Endothelial cell of umbilical vein (primary cell): Measurements from ENCODE around the gene GUCA2B. TPM values are rescaled to one million over a fixed set of nuclear protein-coding genes. Genes with fewer than 3 reads are reported as not detected.

Experiments
- BruUV-seq: library from RNA; stranded (reverse); fragments of 400-500 nt; replicated peaks from 2 replicates; lab custom pipeline; 2021; lab: Mats Ljungman, UMichigan
- CTCF ChIA-PET: fragments of 300-600, 350-600 bp; sonication (Branson Sonifier 250); formaldehyde crosslinking; loops from one replicate; lab custom pipeline; 2021; ENCODE audit warnings: antibody characterized with exemption, inconsistent platforms; lab: Charles Lee
- POLR2A ChIA-PET: fragments of 300-600, 350-600 bp; sonication (Branson Sonifier 250); formaldehyde crosslinking; loops from one replicate; lab custom pipeline; 2021; ENCODE audit warnings: antibody characterized with exemption, inconsistent platforms; lab: Charles Lee
- DNase-seq: peaks from one replicate; pipeline ENCODE4 v3.0.0-alpha.2; 2011; ENCODE audit warnings: low read depth, low spot score
- FAIRE-seq: peaks from 2 replicates; lab custom pipeline; 2011; peaks lifted over from hg19 to GRCh38; lab: Jason Lieb, UNC
- H2AFZ ChIP-seq: 2 replicates; pipeline ENCODE4 v1.6.0; 2012; ENCODE audit warnings: low read depth, low read length, control low read depth, inconsistent platforms
- H3K27ac ChIP-seq: 2 replicates; pipeline ENCODE4 v1.5.1; 2011; ENCODE audit warnings: low read depth, mild to moderate bottlenecking, control low read depth, low read length, moderate library complexity; ENCODE audit not compliant: insufficient read depth
- H3K27me3 ChIP-seq, 2 experiments: 2 replicates each; pipeline versions ENCODE4 v1.6.0 to v1.6.1; 2011; ENCODE audit warnings: low read length in 2 of 2, mixed read lengths in 1 of 2; ENCODE audit not compliant: control insufficient read depth in 2 of 2, insufficient read depth in 2 of 2
- H3K36me3 ChIP-seq, 2 experiments: 2 replicates in 1 of 2; 3 replicates in 1 of 2; pipeline ENCODE4 v1.5.1; 2011; ENCODE audit warnings: low read length in 2 of 2, mild to moderate bottlenecking in 1 of 2, moderate library complexity in 1 of 2; ENCODE audit not compliant: control insufficient read depth in 2 of 2, insufficient read depth in 2 of 2; ENCODE audit errors: extremely low read depth in 1 of 2
- H3K4me1 ChIP-seq: 3 replicates; pipeline ENCODE4 v1.5.1; 2011; ENCODE audit warnings: mild to moderate bottlenecking, low read length; ENCODE audit not compliant: control insufficient read depth, insufficient read depth; ENCODE audit errors: extremely low read depth
- H3K4me2 ChIP-seq: 2 replicates; pipeline ENCODE4 v1.6.1; 2011; ENCODE audit warnings: low read length, control low read depth, mixed read lengths; ENCODE audit not compliant: insufficient read depth
- H3K4me3 ChIP-seq, 3 experiments: fragments of 200-600 bp in 1 of 3; sonication (generic), shearing (Covaris generic) in 1 of 3; replicated peaks in 1 of 3; 2 replicates each; pipeline ENCODE4 v1.5.1; 2011 to 2016; ENCODE audit warnings: control low read depth in 3 of 3, low read length in 3 of 3, mild to moderate bottlenecking in 2 of 3, inconsistent platforms in 1 of 3, low read depth in 1 of 3, moderate library complexity in 1 of 3; ENCODE audit not compliant: insufficient read depth in 1 of 3
- H3K79me2 ChIP-seq: 2 replicates; pipeline ENCODE4 v1.6.0; 2012; ENCODE audit warnings: low read length, inconsistent platforms; ENCODE audit not compliant: control insufficient read depth, insufficient read depth
- H3K9ac ChIP-seq: replicated peaks from 2 replicates; pipeline ENCODE3; 2011; ENCODE audit warnings: low read length, control low read depth; ENCODE audit not compliant: insufficient read depth; ENCODE audit errors: extremely low read depth
- H3K9me1 ChIP-seq: replicated peaks from 3 replicates; pipeline ENCODE4 v1.6.0; 2011; ENCODE audit warnings: mild to moderate bottlenecking, low read length; ENCODE audit not compliant: control insufficient read depth, insufficient read depth; ENCODE audit errors: extremely low read depth
- H3K9me3 ChIP-seq: replicated peaks from 2 replicates; pipeline ENCODE4 v1.5.1; 2012; ENCODE audit warnings: low read length, inconsistent platforms; ENCODE audit not compliant: control insufficient read depth, insufficient read depth
- H4K20me1 ChIP-seq: replicated peaks from 2 replicates; pipeline ENCODE3; 2011; ENCODE audit warnings: mild to moderate bottlenecking, low read length; ENCODE audit not compliant: control insufficient read depth, insufficient read depth; ENCODE audit errors: extremely low read depth
- EZH2 ChIP-seq: IDR thresholded peaks from 2 replicates; pipeline ENCODE4 v1.6.1; 2012; ENCODE audit warnings: borderline replicate concordance, low read depth, mild to moderate bottlenecking, moderate library complexity, low read length, inconsistent platforms; ENCODE audit not compliant: severe bottlenecking
- FOS ChIP-seq: IDR thresholded peaks from 2 replicates; pipeline ENCODE4 v1.6.1; 2011; ENCODE audit warnings: mild to moderate bottlenecking, low read length, moderate library complexity, borderline replicate concordance; ENCODE audit not compliant: insufficient read depth
- GATA2 ChIP-seq: IDR thresholded peaks from 2 replicates; pipeline ENCODE4 v1.7.0; 2011; ENCODE audit warnings: low read depth, mild to moderate bottlenecking, moderate library complexity, mixed read lengths, low read length; ENCODE audit not compliant: insufficient read length, insufficient read depth
- JUN ChIP-seq: IDR thresholded peaks from 2 replicates; pipeline ENCODE4 v1.6.1; 2011; ENCODE audit warnings: borderline replicate concordance, low read depth; ENCODE audit not compliant: insufficient read length, insufficient read depth
- MYC ChIP-seq: IDR thresholded peaks from one replicate; pipeline ENCODE4 v1.6.1; 2011; ENCODE audit warnings: mild to moderate bottlenecking, low read depth, low read length
- POLR2A ChIP-seq: IDR thresholded peaks from 2 replicates; pipeline ENCODE4 v1.6.1; 2012; ENCODE audit warnings: low read depth, mild to moderate bottlenecking, control low read depth, low read length
- POLR2AphosphoS5 ChIP-seq: IDR thresholded peaks from 2 replicates; pipeline ENCODE4 v1.6.1; 2012; ENCODE audit warnings: low read depth, mild to moderate bottlenecking, control low read depth, low read length, moderate library complexity; ENCODE audit not compliant: insufficient read depth
- dilution Hi-C: fragments of 300-500 bp; cut with MboI; formaldehyde crosslinking; loops from one replicate; pipeline ENCODE4 v1.15.0; 2019; ENCODE audit warnings: low sequenced_read_pairs; ENCODE audit not compliant: extremely low pct_ligation_motif_present
- intact Hi-C: fragments of 100-400 bp; cut with micrococcal nuclease; formaldehyde crosslinking; loops from one replicate; pipeline ENCODE4 v1.10.0; 2022
- polyA plus RNA-seq, 4 experiments: library from polyadenylated mRNA; depleted of rRNA in 3 of 4; stranded (reverse) in 3 of 4; unstranded in 1 of 4; fragments of >200 nt; gene quantifications; 2 replicates each; pipeline versions ENCODE4 v1.2.1 to v1.2.3, GENCODE V29; 2011 to 2012; ENCODE audit warnings: missing spikeins in 1 of 4
- total RNA-seq: library from RNA; stranded (reverse); gene quantifications from 2 replicates; pipeline ENCODE4 v1.2.3, GENCODE V29; 2021
- TF ChIP-seq, protein P1 (sequence below), 2 donors: IDR thresholded peaks; 1 replicate in 1 of 2; 2 replicates in 1 of 2; pipeline ENCODE4 v1.5.1; 2011; ENCODE audit warnings: low read length in 2 of 2, mild to moderate bottlenecking in 2 of 2, moderate library complexity in 2 of 2, control low read depth in 1 of 2, inconsistent platforms in 1 of 2, low read depth in 1 of 2; ENCODE audit not compliant: insufficient read depth in 1 of 2; ENCODE audit errors: extremely low read depth in 1 of 2
- TF ChIP-seq, protein P2 (sequence below): IDR thresholded peaks from 2 replicates; pipeline ENCODE4 v1.6.1; 2011; ENCODE audit not compliant: insufficient read depth, insufficient read length

GUCA2B gene
- total and polyA plus RNA-seq, 2 donors (not counting 3 experiments of a cell fraction or from before 2014, with no cell fraction given): not detected

DNA sequence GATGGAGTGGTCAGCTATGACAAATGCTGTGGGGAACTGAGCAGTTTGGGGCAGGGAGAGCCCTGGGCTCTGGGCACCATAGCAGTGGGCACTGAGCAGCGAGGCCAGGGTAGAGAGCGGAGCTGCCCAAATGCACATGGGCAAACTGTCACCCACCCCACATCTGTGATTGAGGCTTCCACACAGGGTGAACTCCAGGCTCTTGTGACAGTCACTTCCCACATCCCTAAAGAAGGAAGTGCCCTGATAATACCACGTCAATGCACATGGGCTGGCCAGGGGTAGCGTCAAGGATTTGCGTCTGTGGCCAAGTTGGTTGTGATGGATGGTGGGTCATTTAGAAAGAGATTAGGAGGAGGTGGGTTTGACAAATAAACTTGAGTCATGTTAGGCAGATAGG, 2.6 kb upstream of the GUCA2B start:
- no peak overlapping the region for H2AFZ ChIP-seq
- no peaks in the 10 kb centered on the region for H3K9me1 ChIP-seq
- intact Hi-C loops: no loop called here
- ChIA-PET POLR2A (no interaction called here), CTCF (interaction anchor here (1.2 to 3.6 kb wide), 3 partner anchors 23 to 635 kb away, joined by 3 to 14 read pairs (median 3); no protein-coding TSS in a partner anchor)
- H3K9ac ChIP-seq: no peak overlapping the region
- no TSS peak for BruUV-seq
- no peaks in the 10 kb centered on the region for H4K20me1 ChIP-seq
- no peak for DNase-seq
- dilution Hi-C loops: no loop called here
- no peaks in the 10 kb centered on the region for H3K4me1 ChIP-seq
- no peak overlapping the region for H3K4me3 ChIP-seq
- H3K4me2 ChIP-seq: no peak overlapping the region
- no peak overlapping the region for H3K27ac ChIP-seq
- no peak for FAIRE-seq
- no peaks in the 10 kb centered on the region for H3K9me3 ChIP-seq
- no peaks in the 10 kb centered on the region for H3K79me2 ChIP-seq
- H3K27me3 ChIP-seq: peaks cover 11 to 13% of the 10 kb centered on the region in 2 experiments
- no peaks in the 10 kb centered on the region for H3K36me3 ChIP-seq
- TF ChIP-seq, protein P1, sequence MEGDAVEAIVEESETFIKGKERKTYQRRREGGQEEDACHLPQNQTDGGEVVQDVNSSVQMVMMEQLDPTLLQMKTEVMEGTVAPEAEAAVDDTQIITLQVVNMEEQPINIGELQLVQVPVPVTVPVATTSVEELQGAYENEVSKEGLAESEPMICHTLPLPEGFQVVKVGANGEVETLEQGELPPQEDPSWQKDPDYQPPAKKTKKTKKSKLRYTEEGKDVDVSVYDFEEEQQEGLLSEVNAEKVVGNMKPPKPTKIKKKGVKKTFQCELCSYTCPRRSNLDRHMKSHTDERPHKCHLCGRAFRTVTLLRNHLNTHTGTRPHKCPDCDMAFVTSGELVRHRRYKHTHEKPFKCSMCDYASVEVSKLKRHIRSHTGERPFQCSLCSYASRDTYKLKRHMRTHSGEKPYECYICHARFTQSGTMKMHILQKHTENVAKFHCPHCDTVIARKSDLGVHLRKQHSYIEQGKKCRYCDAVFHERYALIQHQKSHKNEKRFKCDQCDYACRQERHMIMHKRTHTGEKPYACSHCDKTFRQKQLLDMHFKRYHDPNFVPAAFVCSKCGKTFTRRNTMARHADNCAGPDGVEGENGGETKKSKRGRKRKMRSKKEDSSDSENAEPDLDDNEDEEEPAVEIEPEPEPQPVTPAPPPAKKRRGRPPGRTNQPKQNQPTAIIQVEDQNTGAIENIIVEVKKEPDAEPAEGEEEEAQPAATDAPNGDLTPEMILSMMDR (IDR thresholded peaks at IDR 0.05; ENCODE audit: extremely low read depth in 1 of 2, insufficient read depth in 1 of 2, low read depth in 1 of 2, low read length in 2 of 2): no peak
- TF ChIP-seq MYC (no peak), EZH2 (no peak), POLR2AphosphoS5 (no peak), JUN (no peak), POLR2A (no peak), FOS (no peak), GATA2 (no peak)
- TF ChIP-seq, protein P2, sequence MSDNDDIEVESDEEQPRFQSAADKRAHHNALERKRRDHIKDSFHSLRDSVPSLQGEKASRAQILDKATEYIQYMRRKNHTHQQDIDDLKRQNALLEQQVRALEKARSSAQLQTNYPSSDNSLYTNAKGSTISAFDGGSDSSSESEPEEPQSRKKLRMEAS: no peak
